GM18907 (cell line): ENCODE data around the gene GNAI1.

Experiments used
- ATAC-seq: cut with Tn5 transposase; IDR thresholded peaks from one replicate; pipeline ENCODE4 v1.9.1; 2021; ENCODE audit warnings: mild to moderate bottlenecking, moderate library complexity; ENCODE audit not compliant: unreplicated experiment

The GNAI1 gene

DNA sequence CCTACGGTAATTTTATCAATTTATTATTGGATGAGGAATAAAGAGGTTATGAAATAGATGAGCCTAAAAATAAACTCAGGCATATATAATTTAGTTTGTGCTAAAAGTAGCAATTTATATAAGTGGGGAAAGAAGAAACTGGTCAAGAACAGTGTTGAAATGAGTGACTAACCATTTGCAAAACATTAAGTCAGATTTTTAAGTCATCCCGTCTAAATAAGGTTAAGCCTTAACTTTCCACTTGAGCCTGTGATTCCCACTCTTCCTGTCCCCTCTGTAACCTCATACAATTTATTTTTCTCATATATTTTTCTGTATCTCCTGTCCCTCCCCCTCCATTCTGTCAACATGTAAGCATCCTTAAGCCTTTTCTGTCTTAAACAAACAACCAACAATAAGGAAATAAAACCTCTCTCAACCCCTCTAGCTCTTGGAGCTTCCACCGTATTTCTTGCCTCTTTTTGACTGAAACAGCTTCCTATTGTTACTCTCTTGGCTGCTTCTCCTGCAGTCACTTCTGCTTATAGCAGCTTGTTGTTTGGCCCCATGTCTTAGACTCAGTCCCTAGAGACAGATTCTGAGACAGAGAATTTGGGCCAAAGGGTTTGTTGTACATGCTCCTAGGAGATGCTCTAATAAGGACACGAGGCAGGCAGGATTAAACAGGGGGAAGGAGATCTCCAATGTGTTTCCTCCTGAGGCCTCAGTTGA is 109.7 kb downstream of the GNAI1 start:
- no peak for ATAC-seq

DNA sequence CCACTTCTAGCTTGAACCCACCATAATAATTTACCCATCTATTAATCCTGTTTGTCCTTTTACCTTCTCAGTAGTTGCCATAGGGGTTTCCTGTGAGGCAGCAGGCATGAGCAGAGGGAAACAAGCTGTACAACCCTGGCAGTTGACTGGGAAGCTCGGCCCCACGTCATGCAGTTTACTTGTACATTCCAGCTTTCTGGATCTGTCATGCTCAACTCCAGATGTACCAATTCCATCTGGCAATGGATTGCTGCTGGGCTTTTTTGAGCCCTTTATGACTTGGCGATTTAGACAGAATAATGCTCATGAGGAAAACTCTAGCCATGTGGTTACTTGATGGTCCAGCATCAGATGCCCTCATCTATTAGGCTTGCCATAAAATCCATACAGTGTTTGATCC is 112.5 kb downstream of the GNAI1 start:
- ATAC-seq = no peak

- ATAC-seq = no peak
These were observed 113.3 kb downstream of the GNAI1 start for GRCh38 chr7:80247891-80248290.

DNA sequence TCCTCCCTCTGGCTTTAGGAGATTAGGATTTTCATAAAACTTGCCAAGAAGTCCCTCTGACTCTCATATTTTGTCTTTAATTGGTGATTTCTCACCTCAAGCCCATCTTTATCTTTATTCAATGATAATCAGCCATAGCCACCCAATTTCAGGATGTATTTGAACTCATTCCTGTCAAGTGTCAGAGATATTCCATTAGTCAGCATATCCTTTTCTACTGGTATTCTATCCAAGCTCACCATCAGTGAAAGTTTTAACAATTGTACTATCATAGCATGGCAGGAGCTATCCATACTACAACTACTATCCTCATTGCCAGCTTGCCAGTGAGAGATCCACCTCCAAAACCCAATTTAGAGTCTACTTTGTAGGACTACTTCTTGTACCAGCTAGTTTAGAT is 114.6 kb downstream of the GNAI1 start:
- no peak for ATAC-seq

DNA sequence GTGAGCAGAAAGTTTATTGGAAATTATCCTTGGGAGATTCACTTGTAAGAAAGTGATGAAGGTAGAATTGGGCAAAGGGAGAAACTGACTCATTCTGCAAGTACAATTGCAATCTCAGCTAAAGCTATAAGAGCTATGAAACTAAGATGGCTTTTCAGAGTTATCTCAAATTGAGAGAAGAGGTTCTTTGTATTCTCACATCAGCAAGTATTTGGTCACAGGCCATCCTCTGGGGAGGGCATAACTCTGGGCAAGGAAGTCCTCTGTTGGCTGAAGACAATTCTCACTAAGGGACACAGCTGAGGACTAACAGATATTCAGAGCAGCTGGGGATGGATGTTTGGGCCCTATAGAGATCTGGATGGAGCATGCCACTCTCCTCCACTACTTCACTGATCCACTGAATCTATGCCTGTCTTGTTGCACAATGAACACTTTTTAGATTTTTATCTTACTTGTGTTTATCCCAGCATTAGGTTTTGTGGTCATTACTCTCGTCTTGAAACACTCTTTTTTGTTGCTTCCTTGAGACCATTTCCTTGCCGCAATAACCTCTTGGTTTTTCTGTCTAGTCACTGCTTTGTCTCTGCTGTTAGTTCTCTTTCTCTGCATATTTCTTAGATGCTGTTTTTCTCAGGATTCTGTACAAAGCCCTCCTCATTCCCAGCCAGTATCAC is 115.1 kb downstream of the GNAI1 start:
- no peak for ATAC-seq

GRCh38 chr7:80253237-80253636 is 118.6 kb downstream of the GNAI1 start:
- no peak for ATAC-seq

GRCh38 chr7:80253653-80254052 is 119.0 kb downstream of the GNAI1 start:
- ATAC-seq = no peak

DNA sequence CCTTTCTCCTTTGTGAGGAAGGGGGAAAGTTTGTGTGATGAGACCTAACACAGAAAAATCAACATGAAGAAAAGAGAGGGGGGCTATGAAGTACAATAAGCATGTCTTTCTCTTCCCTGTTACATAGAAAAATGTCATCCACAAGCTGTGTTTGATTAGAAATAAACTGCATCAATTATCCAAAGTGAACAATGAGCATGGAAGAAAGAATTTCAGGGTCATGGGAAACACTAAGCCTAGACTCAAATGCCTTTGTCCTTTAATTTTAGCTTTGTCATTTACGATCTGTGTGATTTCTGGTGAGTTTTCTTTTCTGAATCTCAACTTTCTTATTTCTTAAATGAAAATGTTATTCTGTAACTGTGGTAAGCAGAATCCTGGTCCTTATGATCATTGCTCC is 121.0 kb downstream of the GNAI1 start:
- ATAC-seq = no peak

DNA sequence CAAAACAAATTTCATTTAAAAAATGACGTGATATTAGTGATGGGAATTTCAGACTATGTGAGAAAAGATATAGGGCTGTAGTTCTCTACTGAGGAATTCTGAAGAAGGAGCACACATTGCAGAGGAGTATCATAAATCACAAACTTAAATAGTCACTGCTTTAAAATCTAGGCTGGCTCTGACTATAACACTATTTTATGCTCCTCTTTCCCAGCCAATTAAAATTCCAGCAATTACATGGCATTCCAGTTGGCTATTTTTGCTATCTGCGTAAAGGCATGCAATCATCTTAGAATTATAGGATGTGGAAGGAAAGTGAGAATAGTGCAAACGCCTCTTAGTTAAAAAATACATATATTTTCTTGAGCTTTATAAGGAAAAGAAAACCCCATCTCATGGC is 123.1 kb downstream of the GNAI1 start:
- ATAC-seq = no peak

DNA sequence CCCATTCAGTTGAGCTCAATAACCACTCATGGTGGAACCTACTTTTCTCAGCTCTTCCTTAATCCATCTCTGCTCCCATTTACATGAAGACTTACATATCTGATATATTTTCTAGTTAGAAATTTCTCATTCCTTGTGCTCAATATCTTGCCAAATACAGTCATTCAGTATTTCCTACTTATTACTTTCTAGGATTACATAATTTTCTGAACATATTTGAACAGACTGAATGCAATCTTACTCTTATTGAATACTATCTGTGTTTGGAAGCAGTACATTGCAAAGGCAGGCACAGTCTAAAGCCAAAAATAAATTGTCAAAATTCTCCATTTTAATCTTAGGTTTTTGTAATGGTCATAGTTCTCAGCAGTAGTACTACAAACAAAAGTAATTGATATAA is 126.0 kb downstream of the GNAI1 start:
- ATAC-seq = no peak

GRCh38 chr7:80263333-80263732 is 128.7 kb downstream of the GNAI1 start:
- ATAC-seq = no peak

GRCh38 chr7:80263821-80264220 is 129.2 kb downstream of the GNAI1 start:
- ATAC-seq = no peak

DNA sequence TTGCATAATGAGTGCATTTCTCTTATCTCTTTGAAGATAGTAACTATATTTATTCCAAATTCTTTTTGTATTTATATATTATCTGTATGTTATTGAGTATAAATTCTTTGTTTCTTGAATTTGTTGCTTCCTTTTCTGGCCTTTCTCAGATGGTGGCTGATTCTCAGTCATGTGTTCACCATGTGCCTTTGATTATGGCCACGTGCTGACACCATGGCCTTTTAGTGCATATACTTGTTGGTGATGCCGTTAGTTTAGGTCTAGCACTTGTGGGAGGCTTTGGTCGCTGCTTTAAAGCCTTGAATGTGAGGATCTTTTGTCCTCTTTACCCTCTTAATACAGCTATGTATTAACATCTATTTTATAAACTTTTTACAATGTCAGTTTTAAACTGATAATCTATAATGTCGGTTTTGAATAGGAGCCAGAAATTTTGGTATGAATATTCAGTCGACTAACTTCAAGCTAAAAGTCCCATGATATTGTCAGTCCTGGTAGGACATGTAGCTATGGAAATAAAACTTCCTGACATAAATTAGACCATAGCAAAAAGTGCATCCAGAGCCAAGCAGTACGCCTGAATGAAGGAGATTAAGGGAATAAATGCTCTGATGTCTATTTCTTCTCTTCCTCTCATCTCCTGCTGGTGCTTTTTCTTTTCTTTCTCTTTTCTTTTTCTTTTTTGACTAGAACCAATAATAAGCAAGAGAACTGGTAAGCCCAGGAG is 130.3 kb downstream of the GNAI1 start:
- no peak for ATAC-seq

- no peak for ATAC-seq
These were observed 138.1 kb downstream of the GNAI1 start for GRCh38 chr7:80272560-80273239.

DNA sequence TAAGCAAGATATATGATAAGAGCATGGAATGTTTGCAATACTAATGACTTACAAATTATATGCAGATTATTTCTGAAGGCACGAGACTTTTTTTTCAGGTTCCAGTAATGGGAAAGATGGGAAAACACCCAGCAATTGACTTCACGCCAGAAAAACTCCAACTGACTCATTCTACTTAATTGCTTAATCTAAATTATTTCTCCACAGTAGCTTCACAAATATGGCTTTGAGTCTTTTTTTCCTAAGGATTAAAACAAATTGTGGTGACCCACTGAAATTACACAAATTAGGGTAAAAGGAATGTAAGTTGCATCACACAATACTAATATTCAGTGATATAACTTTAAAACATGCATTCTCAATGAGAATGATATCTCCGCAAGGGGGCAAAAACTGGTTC is 138.7 kb downstream of the GNAI1 start:
- ATAC-seq = no peak

DNA sequence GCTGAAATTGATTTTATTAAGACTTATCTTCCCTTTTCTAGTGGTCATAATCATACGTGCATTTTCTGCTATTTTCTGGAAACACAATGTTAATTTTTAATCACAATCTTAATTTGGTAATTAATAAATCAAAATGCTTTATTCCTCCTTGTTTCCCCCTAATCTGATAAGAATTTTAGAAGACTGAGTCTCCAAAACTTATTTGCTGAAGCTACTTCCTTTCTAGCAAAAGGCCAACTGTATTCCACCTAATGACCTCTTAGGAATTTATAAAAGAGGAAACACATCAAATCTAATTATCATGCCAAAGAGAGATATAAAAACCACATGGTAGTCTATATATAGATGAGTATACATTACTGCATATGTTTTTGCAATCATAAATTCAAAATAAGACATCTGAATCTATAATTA is 140.6 kb downstream of the GNAI1 start:
- no peak for ATAC-seq
